HG03175 (cell line): ENCODE measurements around the gene GJB6.

Experiments
- ATAC-seq: cut with Tn5 transposase; IDR thresholded peaks from one replicate; pipeline ENCODE4 v1.9.1; 2021; ENCODE audit warnings: mild to moderate bottlenecking, moderate library complexity; ENCODE audit not compliant: unreplicated experiment

Gene GJB6

GRCh38 chr13:20188667-20189553 is 43.2 kb downstream of the GJB6 start:
- ATAC-seq: no peak

GRCh38 chr13:20186771-20187170 is 45.3 kb downstream of the GJB6 start:
- no peak for ATAC-seq

GRCh38 chr13:20185366-20186056 is 46.6 kb downstream of the GJB6 start:
- ATAC-seq: no peak

- peak; percentile 81 for ATAC-seq
These were observed 49.8 kb downstream of the GJB6 start for GRCh38 chr13:20182231-20182846.

GRCh38 chr13:20181188-20181587 is 50.9 kb downstream of the GJB6 start:
- no peak for ATAC-seq

- no peak for ATAC-seq
These were observed 54.0 kb downstream of the GJB6 start for GRCh38 chr13:20178156-20178555.

GRCh38 chr13:20177049-20177831 is 54.9 kb downstream of the GJB6 start:
- no peak for ATAC-seq

- ATAC-seq: no peak
These were observed 56.0 kb downstream of the GJB6 start for GRCh38 chr13:20175907-20176652.

GRCh38 chr13:20175406-20175794 is 56.7 kb downstream of the GJB6 start:
- no peak for ATAC-seq

- peak; percentile 89 for ATAC-seq
These were observed 57.3 kb downstream of the GJB6 start for GRCh38 chr13:20174656-20175405.

- no peak for ATAC-seq
These were observed 58.9 kb downstream of the GJB6 start for GRCh38 chr13:20173116-20173746.
